ENCODE data around the gene ANKRD28.

DNA sequence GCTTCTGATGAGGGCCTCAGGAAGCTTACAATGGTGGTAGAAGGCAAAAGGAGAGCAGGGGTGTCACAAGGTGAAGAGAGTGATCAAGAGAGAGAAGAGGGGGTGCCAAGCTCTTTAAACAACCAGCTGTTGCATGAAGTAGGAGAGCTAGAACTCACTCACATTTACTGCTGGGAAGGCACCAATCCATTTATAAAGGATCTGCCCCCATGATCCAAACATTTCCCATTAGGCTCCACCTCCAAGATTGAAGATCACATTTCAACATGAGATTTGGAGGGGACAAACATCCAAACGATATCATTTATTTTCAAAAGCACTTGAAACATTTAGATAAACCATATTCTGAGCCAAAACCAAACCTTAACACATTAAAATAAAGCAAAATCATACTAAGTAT, 26.3 kb downstream of the ANKRD28 start:
- TF ChIP-seq TAF1 (IDR thresholded peaks at IDR 0.05; ENCODE audit: borderline replicate concordance, insufficient read depth, low read length) (no peak), POLR2AphosphoS5 (IDR thresholded peaks at IDR 0.05; ENCODE audit: low read depth, low read length) (no peak), FOXP2 (optimal IDR thresholded peaks at IDR 0.05; ENCODE audit: borderline replicate concordance, extremely low read depth, extremely low read length, insufficient read depth) (no peak)
